CD4-positive, alpha-beta T cell treated with Interleukin-21 for 1 hour (primary cell): Measurements from ENCODE around the gene APLP2.
A peak's percentile ranks its signal among the peaks of the same experiment; 100 is the strongest.
"Not testable (repeated sequence)": the region's sequence is repeated elsewhere in the genome, so short reads cannot be mapped to it uniquely, and the experiment has no call there.

ENCODE experiments used
- DNase-seq: peaks from one replicate; pipeline ENCODE4 v3.0.0-alpha.2; 2020

The APLP2 gene

GRCh38 chr11:130069659-130070108 lies at the start of gene APLP2:
Gene APLP2, plus strand, starts transcription at chr11:130069894. Its CDS starts 84 bp downstream, at chr11:130069978.
- peak; percentile 98 for DNase-seq

GRCh38 chr11:130020323-130020722 lies 49.4 kb upstream of the APLP2 start:
- no peak for DNase-seq

GRCh38 chr11:130021606-130022005 lies 48.1 kb upstream of the APLP2 start:
- not testable (repeated sequence) for DNase-seq

- no peak for DNase-seq
Observed at GRCh38 chr11:130022799-130023198, 46.9 kb upstream of the APLP2 start.

GRCh38 chr11:130023204-130023603 lies 46.5 kb upstream of the APLP2 start:
- DNase-seq: no peak

- no peak for DNase-seq
Observed at GRCh38 chr11:130024361-130024760, 45.3 kb upstream of the APLP2 start.

- no peak for DNase-seq
Observed at GRCh38 chr11:130025371-130025770, 44.3 kb upstream of the APLP2 start.

GRCh38 chr11:130029137-130029536 lies 40.6 kb upstream of the APLP2 start:
- no peak for DNase-seq

GRCh38 chr11:130031056-130031455 lies 38.6 kb upstream of the APLP2 start:
- no peak for DNase-seq

- no peak for DNase-seq
Observed at GRCh38 chr11:130031945-130032344, 37.7 kb upstream of the APLP2 start.

GRCh38 chr11:130032931-130033330 lies 36.8 kb upstream of the APLP2 start:
- no peak for DNase-seq

- no peak for DNase-seq
Observed at GRCh38 chr11:130034236-130034635, 35.5 kb upstream of the APLP2 start.

GRCh38 chr11:130037058-130037457 lies 32.6 kb upstream of the APLP2 start:
- DNase-seq: no peak

- DNase-seq: no peak
Observed at GRCh38 chr11:130037881-130038585, 31.7 kb upstream of the APLP2 start.

GRCh38 chr11:130040281-130040940 lies 29.3 kb upstream of the APLP2 start:
- DNase-seq: no peak

GRCh38 chr11:130042093-130042591 lies 27.6 kb upstream of the APLP2 start:
- no peak for DNase-seq

GRCh38 chr11:130043575-130043974 lies 26.1 kb upstream of the APLP2 start:
- no peak for DNase-seq

- no peak for DNase-seq
Observed at GRCh38 chr11:130047141-130047540, 22.6 kb upstream of the APLP2 start.

GRCh38 chr11:130049328-130049771 lies 20.3 kb upstream of the APLP2 start:
- no peak for DNase-seq

GRCh38 chr11:130050257-130050656 lies 19.4 kb upstream of the APLP2 start:
- DNase-seq: peak; percentile 19

GRCh38 chr11:130051082-130051481 lies 18.6 kb upstream of the APLP2 start:
- DNase-seq: no peak

- no peak for DNase-seq
Observed at GRCh38 chr11:130052567-130052966, 17.1 kb upstream of the APLP2 start.

- DNase-seq: no peak
Observed at GRCh38 chr11:130054966-130055365, 14.7 kb upstream of the APLP2 start.

- DNase-seq: no peak
Observed at GRCh38 chr11:130055617-130056016, 14.1 kb upstream of the APLP2 start.
